T47D (cell line): ENCODE data around the gene MBL2.

Source experiments
- DNase-seq, 2 experiments: peaks; one replicate each; pipeline versions ENCODE4 v3.0.0 to v3.0.0-alpha.2; 2011 to 2012; ENCODE audit warnings: low read depth in 1 of 2, low spot score in 1 of 2
- JUND ChIP-seq: IDR thresholded peaks from 2 replicates; pipeline ENCODE4 v1.6.1; 2012; ENCODE audit warnings: low read depth
- in situ Hi-C: cut with HindIII; loops from 2 replicates; pipeline ENCODE4 v1.10.0; 2016; ENCODE audit warnings: low sequenced_read_pairs, low pct_unique_long_range_greater_than_20kb

MBL2 gene

GRCh38 chr10:52762088-52762487 lies 10.5 kb downstream of the MBL2 start:
- TF ChIP-seq JUND = no peak
- DNase-seq = no peak
- in situ Hi-C loops = no loop called here

GRCh38 chr10:52759154-52759553 lies 13.4 kb downstream of the MBL2 start:
- in situ Hi-C loops = no loop called here
- TF ChIP-seq JUND = no peak
- DNase-seq = no peak

DNA sequence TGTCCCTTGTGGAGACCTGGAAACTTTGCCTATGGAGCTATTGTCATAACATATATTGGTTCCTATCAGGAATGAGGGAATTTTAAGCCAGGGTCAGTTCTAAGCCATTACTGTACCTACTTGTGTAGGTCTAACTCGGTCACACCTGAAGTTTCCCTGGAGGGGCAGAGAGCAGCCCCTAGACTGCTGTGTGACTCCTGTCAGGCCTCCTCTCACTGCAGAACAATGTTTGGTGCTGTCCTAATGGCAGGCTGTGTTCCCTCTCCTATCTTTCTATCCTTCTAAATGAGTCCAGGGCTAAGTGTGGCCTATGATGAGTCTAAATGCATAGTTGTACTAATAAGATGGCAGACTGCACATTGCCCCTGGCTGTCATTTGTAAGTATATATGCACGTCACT lies 14.2 kb downstream of the MBL2 start:
- in situ Hi-C loops = no loop called here
- no peak for TF ChIP-seq JUND
- DNase-seq = no peak

DNA sequence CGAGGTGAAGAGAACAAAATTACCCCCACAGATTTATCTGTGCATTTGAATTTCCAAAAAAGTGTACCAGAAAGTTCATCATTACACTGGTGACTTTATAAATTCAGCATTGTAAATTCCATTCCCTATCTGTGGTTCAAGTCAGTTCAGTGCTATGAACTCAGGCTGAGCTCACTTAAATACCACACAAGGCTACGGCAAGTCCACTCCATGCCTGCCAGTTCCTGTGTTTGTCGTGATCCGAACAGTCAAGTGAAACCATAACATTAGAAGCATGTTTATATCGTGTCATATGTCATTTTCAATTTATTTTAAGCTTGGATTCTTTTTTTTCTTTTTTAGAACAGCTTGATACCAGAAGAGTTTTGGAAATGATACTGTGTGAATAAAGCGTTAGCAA lies 14.8 kb downstream of the MBL2 start:
- in situ Hi-C loops = no loop called here
- no peak for TF ChIP-seq JUND

GRCh38 chr10:52756966-52757365 lies 15.6 kb downstream of the MBL2 start:
- in situ Hi-C loops = no loop called here
- TF ChIP-seq JUND = no peak
- no peak for DNase-seq

More for the DNA sequence above, 14.8 kb downstream of the MBL2 start:
- DNase-seq = peak in 1 of 2 experiments; percentile 24

DNA sequence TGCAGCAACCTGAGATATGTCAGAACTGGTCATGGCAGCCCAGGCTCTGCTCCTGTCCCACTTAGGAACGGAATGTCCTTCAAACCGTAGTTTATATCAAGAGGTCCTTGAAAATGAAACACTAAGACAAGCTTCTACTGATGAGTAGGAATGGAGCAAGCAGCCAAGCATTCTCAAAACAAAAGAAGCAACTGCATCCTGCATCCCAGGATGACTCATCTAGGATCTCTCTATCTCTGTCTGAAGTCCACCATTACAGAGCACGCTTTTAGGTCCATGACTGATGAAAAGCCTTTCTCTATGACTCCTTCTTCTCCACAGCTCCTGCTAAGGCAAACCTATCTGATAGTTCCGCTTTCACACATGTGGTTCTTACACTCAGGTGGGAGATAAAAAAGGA lies 16.3 kb downstream of the MBL2 start:
- in situ Hi-C loops = no loop called here
- DNase-seq = no peak
- no peak for TF ChIP-seq JUND

GRCh38 chr10:52755297-52756062 lies 17.1 kb downstream of the MBL2 start:
- in situ Hi-C loops = no loop called here
- TF ChIP-seq JUND = no peak
- no peak for DNase-seq

DNA sequence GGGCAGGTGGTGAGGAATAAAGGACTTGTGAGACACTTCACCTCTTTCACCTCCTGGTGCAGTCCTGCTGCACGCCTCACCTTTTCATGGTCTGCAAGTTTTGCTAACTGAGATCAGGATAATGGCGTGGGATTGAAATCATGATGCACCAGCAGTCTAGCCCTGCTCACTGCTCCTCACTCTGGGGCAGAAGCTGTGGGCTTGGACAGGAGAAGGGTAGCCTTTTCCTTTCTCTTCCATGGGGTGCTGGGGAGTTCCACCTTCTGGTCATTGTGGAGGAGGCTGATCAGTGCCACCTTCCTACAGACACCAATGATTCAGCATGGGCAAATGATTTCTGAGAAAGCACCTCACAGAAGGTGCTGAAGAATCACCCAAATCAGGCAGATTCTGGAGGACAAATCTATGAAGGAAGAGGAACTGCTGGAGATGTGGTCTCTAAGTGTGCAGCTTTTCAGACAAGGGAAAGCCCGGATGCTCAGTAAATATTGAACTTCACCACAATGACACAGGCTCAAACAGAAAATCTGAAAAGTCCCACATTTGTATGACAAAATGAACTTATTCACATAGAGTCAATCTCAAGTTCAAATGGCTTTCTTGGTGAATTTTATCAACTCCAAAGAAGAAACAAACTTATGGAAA lies 19.7 kb downstream of the MBL2 start:
- DNase-seq = no peak
- no peak for TF ChIP-seq JUND
- in situ Hi-C loops = no loop called here

GRCh38 chr10:52752261-52752660 lies 20.3 kb downstream of the MBL2 start:
- no peak for DNase-seq
- no peak for TF ChIP-seq JUND
- in situ Hi-C loops = no loop called here

DNA sequence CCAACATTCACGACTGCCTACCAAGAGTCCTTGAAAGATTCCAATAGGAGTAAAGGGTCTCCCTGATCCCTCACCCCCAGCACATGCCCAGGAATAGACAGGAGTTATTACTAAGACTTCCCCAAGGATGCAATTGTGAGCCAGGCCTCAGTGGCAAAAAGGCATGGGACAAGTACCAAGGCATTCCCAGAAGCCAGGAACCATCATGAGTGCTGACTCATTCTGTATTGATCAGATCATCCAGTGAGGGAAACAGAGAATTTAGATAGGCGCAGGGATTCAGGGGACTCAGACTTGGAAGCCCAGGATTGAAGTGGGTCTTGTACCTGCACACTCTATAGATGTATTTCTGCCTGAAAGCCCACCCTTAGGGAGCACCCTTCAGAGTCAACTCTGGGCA lies 21.2 kb downstream of the MBL2 start:
- no peak for TF ChIP-seq JUND
- no peak for DNase-seq
- in situ Hi-C loops = no loop called here

GRCh38 chr10:52750629-52751028 lies 22.0 kb downstream of the MBL2 start:
- in situ Hi-C loops = no loop called here
- no peak for DNase-seq
- TF ChIP-seq JUND = no peak

DNA sequence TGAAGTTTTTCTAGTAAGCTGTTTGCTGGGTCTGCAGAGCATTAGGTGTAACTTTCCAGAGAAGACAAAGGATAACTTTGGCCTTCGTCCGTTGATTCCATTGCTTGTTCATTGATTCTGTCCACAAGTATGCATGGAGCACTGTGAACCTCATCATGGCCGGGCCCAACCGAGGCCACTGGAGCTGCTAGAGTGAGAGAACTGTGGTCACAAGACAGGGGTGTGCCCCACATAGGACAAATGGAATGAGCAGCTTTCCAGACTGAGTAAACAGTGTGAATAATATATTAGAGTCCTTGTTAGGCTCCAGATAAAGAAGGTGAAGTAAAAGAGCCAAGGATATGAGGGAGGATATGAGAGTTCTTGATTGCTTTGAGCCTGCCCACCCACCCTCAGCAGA lies 24.9 kb downstream of the MBL2 start:
- in situ Hi-C loops = no loop called here
- no peak for TF ChIP-seq JUND
- peak in 1 of 2 experiments; percentile 30 for DNase-seq

GRCh38 chr10:52746169-52746568 lies 26.4 kb downstream of the MBL2 start:
- no peak for TF ChIP-seq JUND
- peak; percentile 18 to 49 for DNase-seq
- in situ Hi-C loops = no loop called here
